ENCODE measurements around the gene ALG12. TPM values are rescaled to one million over a fixed set of nuclear protein-coding genes. Genes with fewer than 3 reads are reported as not detected.

The ALG12 gene
- total RNA-seq, 1 donor: 18.8 TPM

DNA sequence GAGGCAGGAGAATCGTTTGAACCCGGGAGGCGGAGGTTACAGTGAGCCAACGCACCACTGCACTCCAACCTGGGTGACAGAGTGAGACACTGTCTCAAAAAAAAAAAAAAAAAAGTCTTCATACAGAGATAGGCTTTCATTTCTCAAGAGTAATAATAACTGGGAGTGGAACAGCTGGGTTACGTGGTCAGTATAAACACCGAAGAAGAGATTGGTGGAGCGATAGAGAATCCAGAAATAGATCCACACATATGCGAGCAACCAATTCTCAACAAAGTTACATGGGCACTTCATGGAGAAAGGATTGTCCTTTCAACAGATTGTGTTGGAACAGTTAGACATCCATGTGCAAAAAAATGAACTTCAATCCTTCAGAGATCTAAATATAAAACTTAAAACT, 40.0 kb downstream of the ALG12 start:
- DNase-seq (ENCODE audit: insufficient read length, low spot score, missing footprints): no peak
- no peaks in the 10 kb centered on the region for H3K27me3 ChIP-seq (ENCODE audit: insufficient read depth, low read length)
- no peak overlapping the region for H2AFZ ChIP-seq (ENCODE audit: low read length)
- peaks cover 85% of the 10 kb centered on the region for H3K79me2 ChIP-seq (ENCODE audit: insufficient read depth, low read length)
- TF ChIP-seq, protein P1, sequence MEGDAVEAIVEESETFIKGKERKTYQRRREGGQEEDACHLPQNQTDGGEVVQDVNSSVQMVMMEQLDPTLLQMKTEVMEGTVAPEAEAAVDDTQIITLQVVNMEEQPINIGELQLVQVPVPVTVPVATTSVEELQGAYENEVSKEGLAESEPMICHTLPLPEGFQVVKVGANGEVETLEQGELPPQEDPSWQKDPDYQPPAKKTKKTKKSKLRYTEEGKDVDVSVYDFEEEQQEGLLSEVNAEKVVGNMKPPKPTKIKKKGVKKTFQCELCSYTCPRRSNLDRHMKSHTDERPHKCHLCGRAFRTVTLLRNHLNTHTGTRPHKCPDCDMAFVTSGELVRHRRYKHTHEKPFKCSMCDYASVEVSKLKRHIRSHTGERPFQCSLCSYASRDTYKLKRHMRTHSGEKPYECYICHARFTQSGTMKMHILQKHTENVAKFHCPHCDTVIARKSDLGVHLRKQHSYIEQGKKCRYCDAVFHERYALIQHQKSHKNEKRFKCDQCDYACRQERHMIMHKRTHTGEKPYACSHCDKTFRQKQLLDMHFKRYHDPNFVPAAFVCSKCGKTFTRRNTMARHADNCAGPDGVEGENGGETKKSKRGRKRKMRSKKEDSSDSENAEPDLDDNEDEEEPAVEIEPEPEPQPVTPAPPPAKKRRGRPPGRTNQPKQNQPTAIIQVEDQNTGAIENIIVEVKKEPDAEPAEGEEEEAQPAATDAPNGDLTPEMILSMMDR (IDR thresholded peaks at IDR 0.05; ENCODE audit: extremely low read depth, low read depth, low read length): no peak
- H3K27ac ChIP-seq (ENCODE audit: low read depth, low read length): no peak overlapping the region
- peaks cover 33% of the 10 kb centered on the region for H4K20me1 ChIP-seq (ENCODE audit: insufficient read depth, low read length)
- H3K4me1 ChIP-seq (ENCODE audit: insufficient read depth, low read length): peaks cover 3% of the 10 kb centered on the region
- no peaks in the 10 kb centered on the region for H3K36me3 ChIP-seq (ENCODE audit: insufficient read depth, low read length)
- H3K9me3 ChIP-seq (ENCODE audit: low read depth, low read length): no peaks in the 10 kb centered on the region
- no peak overlapping the region for H3K4me3 ChIP-seq (ENCODE audit: insufficient read depth, low read length)
- H3K4me2 ChIP-seq (ENCODE audit: insufficient read depth, low read length): no peak overlapping the region

DNA sequence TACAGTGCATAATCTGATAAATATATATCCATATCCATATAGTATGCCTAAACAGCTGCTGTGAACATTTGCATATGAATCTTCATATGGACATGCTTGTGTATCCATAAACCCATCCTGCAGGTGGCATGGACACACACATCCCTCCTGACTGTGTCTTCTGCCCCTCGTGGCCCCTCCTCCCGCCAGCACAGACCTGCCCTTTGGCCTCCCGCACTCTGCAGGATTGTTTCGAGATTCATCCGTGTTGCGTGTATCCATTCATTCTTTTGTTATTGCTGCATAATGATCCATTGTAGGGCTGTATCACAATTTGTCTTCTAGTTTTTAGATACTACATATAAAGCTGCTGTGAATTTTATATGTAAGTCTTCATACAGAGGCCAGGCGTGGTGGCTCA, 40.6 kb downstream of the ALG12 start:
- H2AFZ ChIP-seq (ENCODE audit: low read length): no peak overlapping the region
- DNase-seq (ENCODE audit: insufficient read length, low spot score, missing footprints): no peak
- H3K27me3 ChIP-seq (ENCODE audit: insufficient read depth, low read length): no peaks in the 10 kb centered on the region
- no peaks in the 10 kb centered on the region for H3K4me1 ChIP-seq (ENCODE audit: insufficient read depth, low read length)
- peaks cover 28% of the 10 kb centered on the region for H4K20me1 ChIP-seq (ENCODE audit: insufficient read depth, low read length)
- H3K27ac ChIP-seq (ENCODE audit: low read depth, low read length): no peak overlapping the region
- H3K36me3 ChIP-seq (ENCODE audit: insufficient read depth, low read length): no peaks in the 10 kb centered on the region
- H3K4me3 ChIP-seq (ENCODE audit: insufficient read depth, low read length): no peak overlapping the region
- no peaks in the 10 kb centered on the region for H3K9me3 ChIP-seq (ENCODE audit: low read depth, low read length)
- H3K79me2 ChIP-seq (ENCODE audit: insufficient read depth, low read length): peaks cover 85% of the 10 kb centered on the region
- no peak overlapping the region for H3K4me2 ChIP-seq (ENCODE audit: insufficient read depth, low read length)
- TF ChIP-seq, protein P1 (IDR thresholded peaks at IDR 0.05; ENCODE audit: extremely low read depth, low read depth, low read length): no peak

DNA sequence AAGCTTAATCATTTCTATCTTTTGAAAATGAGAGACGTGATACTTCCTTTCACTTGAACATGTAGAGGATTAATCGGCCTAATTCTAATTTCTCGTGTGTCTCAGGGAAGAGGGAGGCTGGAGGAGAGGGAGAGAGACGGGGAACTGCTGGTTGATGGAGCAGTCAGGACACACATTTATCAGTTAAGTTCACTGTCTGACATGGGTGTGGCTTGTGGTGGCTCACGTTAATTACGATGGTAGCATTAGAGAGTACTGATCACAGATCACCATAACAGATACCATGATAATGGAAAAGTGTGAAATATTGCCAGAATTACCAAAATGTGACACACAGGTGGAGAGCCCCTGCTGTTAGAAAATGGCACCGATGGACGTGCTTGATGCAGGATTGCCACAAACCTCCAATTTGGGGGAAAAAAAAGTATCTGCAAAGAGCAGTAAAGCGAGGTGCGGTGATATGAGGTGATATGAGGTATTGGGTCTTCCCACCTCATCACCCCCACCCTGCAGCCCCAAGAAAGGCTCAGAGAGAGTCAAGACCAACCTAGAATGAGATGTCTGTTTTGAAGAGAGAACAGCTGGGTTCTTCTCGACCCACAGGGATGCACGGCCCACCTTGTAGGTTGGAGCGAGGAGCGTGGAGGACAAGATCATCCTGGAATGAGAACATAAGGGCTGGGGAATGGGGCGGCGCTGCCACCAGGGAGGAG, 44.9 kb downstream of the ALG12 start:
- no peak overlapping the region for H3K4me3 ChIP-seq (ENCODE audit: insufficient read depth, low read length)
- H3K36me3 ChIP-seq (ENCODE audit: insufficient read depth, low read length): peaks cover 3% of the 10 kb centered on the region
- H3K79me2 ChIP-seq (ENCODE audit: insufficient read depth, low read length): peaks cover 89% of the 10 kb centered on the region
- H4K20me1 ChIP-seq (ENCODE audit: insufficient read depth, low read length): peaks cover 37% of the 10 kb centered on the region
- no peak overlapping the region for H2AFZ ChIP-seq (ENCODE audit: low read length)
- H3K4me2 ChIP-seq (ENCODE audit: insufficient read depth, low read length): no peak overlapping the region
- TF ChIP-seq, protein P1 (IDR thresholded peaks at IDR 0.05; ENCODE audit: extremely low read depth, low read depth, low read length): no peak
- no peak for DNase-seq (ENCODE audit: insufficient read length, low spot score, missing footprints)
- H3K27ac ChIP-seq (ENCODE audit: low read depth, low read length): no peak overlapping the region
- no peaks in the 10 kb centered on the region for H3K27me3 ChIP-seq (ENCODE audit: insufficient read depth, low read length)
- H3K9me3 ChIP-seq (ENCODE audit: low read depth, low read length): peaks cover 4% of the 10 kb centered on the region
- H3K4me1 ChIP-seq (ENCODE audit: insufficient read depth, low read length): no peaks in the 10 kb centered on the region

DNA sequence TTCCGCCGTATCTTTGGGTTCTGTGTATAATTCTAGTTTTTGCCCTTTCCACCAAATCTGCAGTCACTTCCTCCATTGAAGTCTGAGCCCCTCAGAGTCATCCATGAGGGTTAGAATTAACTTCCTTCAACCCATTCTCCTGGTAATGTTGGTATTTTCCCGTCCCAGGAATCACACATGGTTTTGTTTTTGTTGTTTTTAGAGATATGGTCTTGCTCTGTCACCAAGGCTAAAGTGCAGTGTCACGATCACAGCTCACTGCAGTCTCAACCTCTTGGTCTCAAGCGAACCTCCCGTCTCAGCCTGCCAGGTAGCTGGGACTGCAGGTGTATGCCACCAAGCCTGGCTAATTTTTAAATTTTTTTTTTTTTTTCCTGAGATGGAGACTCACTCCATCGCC, 45.9 kb downstream of the ALG12 start:
- Histone ChIP-seq H3K36me3 (ENCODE audit: insufficient read depth, low read length) (peaks cover 5% of the 10 kb centered on the region), H3K79me2 (ENCODE audit: insufficient read depth, low read length) (peaks cover 88% of the 10 kb centered on the region)

More for the DNA sequence above, 45.9 kb downstream of the ALG12 start:
- Histone ChIP-seq H3K4me3 (ENCODE audit: insufficient read depth, low read length) (no peak overlapping the region), H2AFZ (ENCODE audit: low read length) (no peak overlapping the region), H3K4me1 (ENCODE audit: insufficient read depth, low read length) (no peaks in the 10 kb centered on the region), H4K20me1 (ENCODE audit: insufficient read depth, low read length) (peaks cover 39% of the 10 kb centered on the region), H3K4me2 (ENCODE audit: insufficient read depth, low read length) (no peak overlapping the region), H3K9me3 (ENCODE audit: low read depth, low read length) (peaks cover 4% of the 10 kb centered on the region), H3K27ac (ENCODE audit: low read depth, low read length) (no peak overlapping the region), H3K27me3 (ENCODE audit: insufficient read depth, low read length) (no peaks in the 10 kb centered on the region)
- no peak for DNase-seq (ENCODE audit: insufficient read length, low spot score, missing footprints)
- TF ChIP-seq, protein P1 (IDR thresholded peaks at IDR 0.05; ENCODE audit: extremely low read depth, low read depth, low read length): no peak

Data from osteoblast (primary cell).